Natural killer cell treated with Interleukin-12 subunit alpha and Interleukin-12 subunit beta and Interleukin-15 and Interleukin-18, amount 100 ng/mL, for 72 hours (primary cell): ENCODE data around the gene FOXN3. TPM values are rescaled to one million over a fixed set of nuclear protein-coding genes. Genes with fewer than 3 reads are reported as not detected.
A peak's percentile ranks its signal among the peaks of the same experiment; 100 is the strongest.

ENCODE experiments used
- ATAC-seq, 2 donors: fragments of 150-1000 bp; cut with Tn5 transposase in 1 of 2; sonication (Bioruptor Pico), chemical (Tn5 transposase) in 1 of 2; 2 replicates each; pipeline ENCODE4 v1.10.0; 2021
- DNase-seq: peaks from one replicate; pipeline ENCODE4 v3.0.0; 2022; ENCODE audit warnings: low spot score
- H3K27ac Mint-ChIP-seq, 2 donors: 1 replicate in 1 of 2; 2 replicates in 1 of 2; pipeline ENCODE4 v1.8.0; 2022; ENCODE audit warnings: mixed read lengths in 2 of 2, mild to moderate bottlenecking in 1 of 2, moderate library complexity in 1 of 2
- H3K27me3 Mint-ChIP-seq, 2 donors: 1 replicate in 1 of 2; 2 replicates in 1 of 2; pipeline ENCODE4 v1.8.0; 2022; ENCODE audit warnings: mixed read lengths in 2 of 2
- H3K36me3 Mint-ChIP-seq: one replicate; pipeline ENCODE4 v1.8.0; 2022; ENCODE audit warnings: mixed read lengths
- H3K4me1 Mint-ChIP-seq, 2 donors: 1 replicate in 1 of 2; 2 replicates in 1 of 2; pipeline ENCODE4 v1.8.0; 2022; ENCODE audit warnings: low read depth in 2 of 2, mixed read lengths in 2 of 2, mild to moderate bottlenecking in 1 of 2
- H3K4me3 Mint-ChIP-seq: one replicate; pipeline ENCODE4 v1.8.0; 2022; ENCODE audit warnings: mixed read lengths
- H3K9me3 Mint-ChIP-seq: 2 replicates; pipeline ENCODE4 v1.8.0; 2022; ENCODE audit warnings: mixed read lengths
- total RNA-seq, 2 donors: library from RNA; stranded (reverse); gene quantifications; one replicate each; pipeline ENCODE4 v1.2.3, GENCODE V29; 2022

FOXN3 gene
- total RNA-seq, 2 donors from 2014 or later, result 127 to 133 TPM

GRCh38 chr14:89187501-89187900 is 229.5 kb downstream of the FOXN3 start:
- H3K9me3 Mint-ChIP-seq, result no peaks in the 10 kb centered on the region
- ATAC-seq (no peak), DNase-seq (no peak)
- peaks cover 32 to 33% of the 10 kb centered on the region in 2 donors for H3K4me1 Mint-ChIP-seq
- no peak overlapping the region for H3K4me3 Mint-ChIP-seq
- peak overlapping the region in 1 of 2 donors; percentile 42 for H3K27ac Mint-ChIP-seq
- no peaks in the 10 kb centered on the region for H3K36me3 Mint-ChIP-seq
- no peaks in the 10 kb centered on the region for H3K27me3 Mint-ChIP-seq

- no peaks in the 10 kb centered on the region for H3K36me3 Mint-ChIP-seq
- peaks cover 33 to 35% of the 10 kb centered on the region in 2 donors for H3K4me1 Mint-ChIP-seq
- H3K27ac Mint-ChIP-seq, result peak overlapping the region; percentile 26 to 42
- H3K9me3 Mint-ChIP-seq, result no peaks in the 10 kb centered on the region
- no peaks in the 10 kb centered on the region for H3K27me3 Mint-ChIP-seq
- no peak overlapping the region for H3K4me3 Mint-ChIP-seq
- ATAC-seq (no peak), DNase-seq (no peak)
Measured at GRCh38 chr14:89186856-89187376, 230.1 kb downstream of the FOXN3 start.

GRCh38 chr14:89185919-89186855 is 230.8 kb downstream of the FOXN3 start:
- no peak for DNase-seq
- peak overlapping the region; percentile 26 to 42 for H3K27ac Mint-ChIP-seq

GRCh38 chr14:89184952-89185351 is 232.1 kb downstream of the FOXN3 start:
- Mint-ChIP-seq H3K27ac (peak overlapping the region; percentile 5 to 42), H3K4me3 (no peak overlapping the region)

More at GRCh38 chr14:89185919-89186855, 230.8 kb downstream of the FOXN3 start:
- no peak for ATAC-seq
- no peaks in the 10 kb centered on the region for H3K27me3 Mint-ChIP-seq
- H3K9me3 Mint-ChIP-seq, result no peaks in the 10 kb centered on the region
- H3K36me3 Mint-ChIP-seq, result no peaks in the 10 kb centered on the region
- H3K4me3 Mint-ChIP-seq, result no peak overlapping the region
- H3K4me1 Mint-ChIP-seq, result peaks cover 39 to 41% of the 10 kb centered on the region in 2 donors

GRCh38 chr14:89182326-89182725 is 234.7 kb downstream of the FOXN3 start:
- no peak for ATAC-seq
- H3K36me3 Mint-ChIP-seq, result no peaks in the 10 kb centered on the region
- peaks cover 46 to 47% of the 10 kb centered on the region in 2 donors for H3K4me1 Mint-ChIP-seq

More at GRCh38 chr14:89184952-89185351, 232.1 kb downstream of the FOXN3 start:
- no peaks in the 10 kb centered on the region for H3K27me3 Mint-ChIP-seq
- DNase-seq (no peak), ATAC-seq (no peak)
- H3K9me3 Mint-ChIP-seq, result no peaks in the 10 kb centered on the region
- no peaks in the 10 kb centered on the region for H3K36me3 Mint-ChIP-seq
- H3K4me1 Mint-ChIP-seq, result peaks cover 39 to 40% of the 10 kb centered on the region in 2 donors

GRCh38 chr14:89180546-89180945 is 236.5 kb downstream of the FOXN3 start:
- ATAC-seq (no peak), DNase-seq (no peak)
- H3K4me3 Mint-ChIP-seq, result no peak overlapping the region
- H3K9me3 Mint-ChIP-seq, result no peaks in the 10 kb centered on the region
- H3K27ac Mint-ChIP-seq, result peak overlapping the region; percentile 16 to 32
- H3K27me3 Mint-ChIP-seq, result no peaks in the 10 kb centered on the region
- no peaks in the 10 kb centered on the region for H3K36me3 Mint-ChIP-seq
- H3K4me1 Mint-ChIP-seq, result peaks cover 43% of the 10 kb centered on the region in 2 donors

More at GRCh38 chr14:89182326-89182725, 234.7 kb downstream of the FOXN3 start:
- Mint-ChIP-seq H3K27ac (peak overlapping the region in 1 of 2 donors; percentile 3), H3K9me3 (no peaks in the 10 kb centered on the region), H3K27me3 (no peaks in the 10 kb centered on the region), H3K4me3 (no peak overlapping the region)
- no peak for DNase-seq

- Mint-ChIP-seq H3K36me3 (peaks cover under 1% of the 10 kb centered on the region), H3K27me3 (no peaks in the 10 kb centered on the region), H3K4me3 (no peak overlapping the region), H3K4me1 (peaks cover 37 to 38% of the 10 kb centered on the region in 2 donors), H3K9me3 (no peaks in the 10 kb centered on the region), H3K27ac (peak overlapping the region; percentile 16 to 32)
- DNase-seq (no peak), ATAC-seq (no peak)
Measured at GRCh38 chr14:89179891-89180404, 237.1 kb downstream of the FOXN3 start.

- ATAC-seq, result no peak
- Mint-ChIP-seq H3K27me3 (no peaks in the 10 kb centered on the region), H3K27ac (peak overlapping the region; percentile 16 to 72), H3K4me1 (peaks cover 33 to 36% of the 10 kb centered on the region in 2 donors), H3K4me3 (no peak overlapping the region), H3K36me3 (peaks cover 5% of the 10 kb centered on the region), H3K9me3 (no peaks in the 10 kb centered on the region)
- no peak for DNase-seq
Measured at GRCh38 chr14:89178800-89179535, 238.1 kb downstream of the FOXN3 start.

GRCh38 chr14:89178376-89178775 is 238.7 kb downstream of the FOXN3 start:
- ATAC-seq, result no peak
- Mint-ChIP-seq H3K9me3 (no peaks in the 10 kb centered on the region), H3K36me3 (peaks cover 5% of the 10 kb centered on the region), H3K27me3 (no peaks in the 10 kb centered on the region), H3K27ac (peak overlapping the region in 1 of 2 donors; percentile 72), H3K4me3 (no peak overlapping the region), H3K4me1 (peaks cover 30 to 35% of the 10 kb centered on the region in 2 donors)
- no peak for DNase-seq

- DNase-seq (no peak), ATAC-seq (no peak)
- Mint-ChIP-seq H3K36me3 (peaks cover 11% of the 10 kb centered on the region), H3K9me3 (no peaks in the 10 kb centered on the region), H3K4me1 (peaks cover 17 to 24% of the 10 kb centered on the region in 2 donors), H3K27me3 (no peaks in the 10 kb centered on the region), H3K4me3 (no peak overlapping the region), H3K27ac (no peak overlapping the region)
Measured at GRCh38 chr14:89175881-89176799, 240.9 kb downstream of the FOXN3 start.

- DNase-seq, result no peak
- peaks cover 20% of the 10 kb centered on the region for H3K36me3 Mint-ChIP-seq
- H3K27me3 Mint-ChIP-seq, result no peaks in the 10 kb centered on the region
- peaks cover 5 to 14% of the 10 kb centered on the region in 2 donors for H3K4me1 Mint-ChIP-seq
- H3K9me3 Mint-ChIP-seq, result no peaks in the 10 kb centered on the region
- H3K4me3 Mint-ChIP-seq, result no peak overlapping the region
- no peak for ATAC-seq
- no peak overlapping the region for H3K27ac Mint-ChIP-seq
Measured at GRCh38 chr14:89171628-89172027, 245.4 kb downstream of the FOXN3 start.

GRCh38 chr14:89171168-89171567 is 245.9 kb downstream of the FOXN3 start:
- peaks cover 3 to 14% of the 10 kb centered on the region in 2 donors for H3K4me1 Mint-ChIP-seq
- peaks cover 20% of the 10 kb centered on the region for H3K36me3 Mint-ChIP-seq
- H3K9me3 Mint-ChIP-seq, result no peaks in the 10 kb centered on the region
- H3K27ac Mint-ChIP-seq, result no peak overlapping the region
- ATAC-seq (no peak), DNase-seq (no peak)
- H3K4me3 Mint-ChIP-seq, result no peak overlapping the region
- no peaks in the 10 kb centered on the region for H3K27me3 Mint-ChIP-seq
